CD4-positive, alpha-beta memory T cell (primary cell): ENCODE measurements around the gene EMC7. TPM values are rescaled to one million over a fixed set of nuclear protein-coding genes. Genes with fewer than 3 reads are reported as not detected.
"Not testable (repeated sequence)": the region's sequence is repeated elsewhere in the genome, so short reads cannot be mapped to it uniquely, and the experiment has no call there.

Experiments
- CTCF ChIA-PET: fragments of 350-600 bp; sonication (Branson Sonifier 250); formaldehyde crosslinking; loops from one replicate; lab custom pipeline; 2021; ENCODE audit warnings: inconsistent platforms; ENCODE audit not compliant: partially characterized antibody; lab: Charles Lee
- POLR2A ChIA-PET: fragments of 350-600 bp; sonication (Branson Sonifier 250); formaldehyde crosslinking; loops from one replicate; lab custom pipeline; 2021; ENCODE audit not compliant: partially characterized antibody; lab: Charles Lee
- DNase-seq, 5 donors: peaks; one replicate each; pipeline versions ENCODE4 v3.0.0 to v3.0.0-alpha.2; 2020 to 2022; ENCODE audit warnings: mixed read lengths in 1 of 5
- H3K27ac ChIP-seq: one replicate; pipeline ENCODE4 v1.7.0; 2013; ENCODE audit warnings: low read depth, low read length
- H3K27me3 ChIP-seq: 2 replicates; pipeline ENCODE4 v1.7.0; 2013; ENCODE audit warnings: mild to moderate bottlenecking, low read length, moderate library complexity; ENCODE audit not compliant: insufficient read depth
- H3K36me3 ChIP-seq: 2 replicates; pipeline ENCODE4 v1.7.0; 2013; ENCODE audit warnings: mild to moderate bottlenecking, low read length, moderate library complexity; ENCODE audit not compliant: insufficient read depth
- H3K4me1 ChIP-seq: 2 replicates; pipeline ENCODE4 v1.7.0; 2013; ENCODE audit warnings: mild to moderate bottlenecking, low read length, moderate library complexity; ENCODE audit not compliant: insufficient read depth
- H3K4me3 ChIP-seq, 2 donors: one replicate each; pipeline ENCODE4 v1.7.0; 2013; ENCODE audit warnings: low read length in 2 of 2, mild to moderate bottlenecking in 1 of 2
- H3K9me3 ChIP-seq, 2 donors: one replicate each; pipeline ENCODE4 v1.7.0; 2013; ENCODE audit warnings: low read length in 2 of 2, control low read depth in 1 of 2; ENCODE audit not compliant: control insufficient read depth in 1 of 2
- H3K27ac Mint-ChIP-seq, 7 donors: one replicate each; pipeline ENCODE4 v1.8.0; 2020 to 2021; ENCODE audit warnings: mixed read lengths in 7 of 7, mild to moderate bottlenecking in 6 of 7, inconsistent platforms in 3 of 7, moderate library complexity in 3 of 7
- H3K27me3 Mint-ChIP-seq, 2 donors: one replicate each; pipeline ENCODE4 v1.8.0; 2020 to 2021; ENCODE audit warnings: mixed read lengths in 2 of 2
- H3K36me3 Mint-ChIP-seq, 2 donors: one replicate each; pipeline ENCODE4 v1.8.0; 2020 to 2021; ENCODE audit warnings: mixed read lengths in 2 of 2, inconsistent platforms in 1 of 2, mild to moderate bottlenecking in 1 of 2
- H3K4me1 Mint-ChIP-seq, 4 donors: one replicate each; pipeline ENCODE4 v1.8.0; 2020 to 2021; ENCODE audit warnings: mixed read lengths in 4 of 4, mild to moderate bottlenecking in 1 of 4
- H3K4me3 Mint-ChIP-seq, 8 donors: one replicate each; pipeline ENCODE4 v1.8.0; 2020 to 2021; ENCODE audit warnings: mixed read lengths in 8 of 8, mild to moderate bottlenecking in 7 of 8, moderate library complexity in 6 of 8, inconsistent platforms in 3 of 8
- H3K9me3 Mint-ChIP-seq, 8 donors: one replicate each; pipeline ENCODE4 v1.8.0; 2020 to 2021; ENCODE audit warnings: mixed read lengths in 8 of 8, mild to moderate bottlenecking in 5 of 8, inconsistent platforms in 3 of 8, moderate library complexity in 1 of 8
- intact Hi-C: fragments of 100-400 bp; cut with micrococcal nuclease; formaldehyde crosslinking; loops from one replicate; pipeline ENCODE4 v1.15.1; 2023
- polyA plus RNA-seq, 2 donors: library from polyadenylated mRNA; unstranded; fragments of 300-500 nt; fragmentation: Illumina TruSeq; gene quantifications; one replicate each; pipeline ENCODE4 v1.2.3, GENCODE V29; 2021
- total RNA-seq, 2 experiments: library from RNA; stranded (reverse); gene quantifications; one replicate each; pipeline ENCODE4 v1.2.3, GENCODE V29; 2021

EMC7 gene
- total and polyA plus RNA-seq, 4 experiments from 2014 or later: 38.3 to 167 (median 81.3) TPM

GRCh38 chr15:34050385-34050784 is 51.3 kb downstream of the EMC7 start:
- DNase-seq, H3K4me3 Mint-ChIP-seq, H3K27ac ChIP-seq, H3K36me3 ChIP-seq, H3K4me1 ChIP-seq, H3K4me3 ChIP-seq, H3K4me1 Mint-ChIP-seq, H3K27me3 Mint-ChIP-seq, H3K9me3 ChIP-seq, H3K27ac Mint-ChIP-seq, H3K27me3 ChIP-seq, POLR2A ChIA-PET, intact Hi-C loops: not testable (repeated sequence)
- H3K9me3 Mint-ChIP-seq: peaks cover 2 to 32% (median 26%) of the 10 kb centered on the region in 8 donors
- peaks cover 14 to 21% of the 10 kb centered on the region in 2 donors for H3K36me3 Mint-ChIP-seq
- CTCF ChIA-PET: interaction anchor here (0.9 kb wide), 1 partner anchor 10 kb away, joined by 3 read pairs; no protein-coding TSS in a partner anchor

- H3K27me3 ChIP-seq: no peaks in the 10 kb centered on the region
- no peaks in the 10 kb centered on the region for H3K4me1 Mint-ChIP-seq
- intact Hi-C loops: no loop called here
- H3K4me1 ChIP-seq: no peaks in the 10 kb centered on the region
- ChIA-PET CTCF (no interaction called here), POLR2A (no interaction called here)
- H3K27ac ChIP-seq: no peak overlapping the region
- peak overlapping the region in 1 of 7 donors; percentile 17 for H3K27ac Mint-ChIP-seq
- no peak overlapping the region for H3K4me3 ChIP-seq
- peaks cover 14 to 21% of the 10 kb centered on the region in 2 donors for H3K36me3 Mint-ChIP-seq
- H3K36me3 ChIP-seq: no peaks in the 10 kb centered on the region
- H3K9me3 ChIP-seq: no peaks in the 10 kb centered on the region
- no peak overlapping the region for H3K4me3 Mint-ChIP-seq
- H3K9me3 Mint-ChIP-seq: peaks cover 2 to 32% (median 26%) of the 10 kb centered on the region in 8 donors
- DNase-seq: no peak
- H3K27me3 Mint-ChIP-seq: peaks cover 0 to 6% of the 10 kb centered on the region in 2 donors
Observed at GRCh38 chr15:34049112-34049511, 52.5 kb downstream of the EMC7 start.

- Histone ChIP-seq H3K9me3 (no peaks in the 10 kb centered on the region), H3K4me1 (no peaks in the 10 kb centered on the region), H3K27ac (no peak overlapping the region), H3K4me3 (no peak overlapping the region), H3K27me3 (no peaks in the 10 kb centered on the region), H3K36me3 (no peaks in the 10 kb centered on the region)
- Mint-ChIP-seq H3K36me3 (peaks cover 14 to 21% of the 10 kb centered on the region in 2 donors), H3K27me3 (peaks cover 0 to 6% of the 10 kb centered on the region in 2 donors), H3K9me3 (peaks cover 2 to 32% (median 26%) of the 10 kb centered on the region in 8 donors), H3K27ac (no peak overlapping the region), H3K4me3 (no peak overlapping the region), H3K4me1 (peaks cover 0 to 4% (median 0%) of the 10 kb centered on the region in 4 donors)
- CTCF ChIA-PET: no interaction called here
- DNase-seq: no peak
- POLR2A ChIA-PET: interaction anchor here (0.6 kb wide), 1 partner anchor 321 kb away, joined by 3 read pairs; no protein-coding TSS in a partner anchor
- intact Hi-C loops: no loop called here
Observed at GRCh38 chr15:34047893-34048775, 53.5 kb downstream of the EMC7 start.

GRCh38 chr15:34046471-34047145 is 55.1 kb downstream of the EMC7 start:
- Histone ChIP-seq H3K9me3 (no peaks in the 10 kb centered on the region), H3K27ac (no peak overlapping the region), H3K4me1 (no peaks in the 10 kb centered on the region), H3K27me3 (no peaks in the 10 kb centered on the region), H3K4me3 (no peak overlapping the region), H3K36me3 (no peaks in the 10 kb centered on the region)
- no peak for DNase-seq
- Mint-ChIP-seq H3K4me3 (no peak overlapping the region), H3K27ac (no peak overlapping the region), H3K27me3 (peaks cover 0 to 6% of the 10 kb centered on the region in 2 donors), H3K9me3 (peaks cover 2 to 26% (median 22%) of the 10 kb centered on the region in 8 donors), H3K4me1 (peaks cover 0 to 4% (median 0%) of the 10 kb centered on the region in 4 donors), H3K36me3 (peaks cover 14 to 15% of the 10 kb centered on the region in 2 donors)
- CTCF ChIA-PET: interaction anchor here (1.2 kb wide), 1 partner anchor 15 kb away, joined by 6 read pairs; no protein-coding TSS in a partner anchor
- intact Hi-C loops: no loop called here
- POLR2A ChIA-PET: no interaction called here

- H3K27ac ChIP-seq: no peak overlapping the region
- no peak overlapping the region for H3K27ac Mint-ChIP-seq
- ChIA-PET POLR2A (interaction anchor here (0.6 kb wide), 1 partner anchor 756 kb away, joined by 3 read pairs; no protein-coding TSS in a partner anchor), CTCF (interaction anchor here (1.1 kb wide), 1 partner anchor 18 kb away, joined by 6 read pairs; no protein-coding TSS in a partner anchor)
- H3K4me3 ChIP-seq: no peak overlapping the region
- no peaks in the 10 kb centered on the region for H3K27me3 ChIP-seq
- H3K9me3 Mint-ChIP-seq: peaks cover 0 to 2% (median 0%) of the 10 kb centered on the region in 8 donors
- no peak for DNase-seq
- H3K4me3 Mint-ChIP-seq: no peak overlapping the region
- H3K9me3 ChIP-seq: no peaks in the 10 kb centered on the region
- H3K4me1 Mint-ChIP-seq: peaks cover 6 to 16% (median 10%) of the 10 kb centered on the region in 4 donors
- intact Hi-C loops: no loop called here
- peaks cover 8% of the 10 kb centered on the region for H3K4me1 ChIP-seq
- peaks cover 0 to 1% of the 10 kb centered on the region in 2 donors for H3K36me3 Mint-ChIP-seq
- H3K27me3 Mint-ChIP-seq: no peaks in the 10 kb centered on the region
- H3K36me3 ChIP-seq: no peaks in the 10 kb centered on the region
Observed at GRCh38 chr15:34043813-34044212, 57.8 kb downstream of the EMC7 start.

- peaks cover 0 to 1% of the 10 kb centered on the region in 2 donors for H3K36me3 Mint-ChIP-seq
- no peaks in the 10 kb centered on the region for H3K27me3 ChIP-seq
- H3K4me3 Mint-ChIP-seq: no peak overlapping the region
- DNase-seq: no peak
- intact Hi-C loops: no loop called here
- ChIA-PET POLR2A (interaction anchor here (0.6 kb wide), 2 partner anchors 757 to 1422 kb away, joined by 3 read pairs; no protein-coding TSS in a partner anchor), CTCF (interaction anchor here (1.1 kb wide), 1 partner anchor 18 kb away, joined by 6 read pairs; no protein-coding TSS in a partner anchor)
- H3K4me1 Mint-ChIP-seq: peaks cover 6 to 16% (median 10%) of the 10 kb centered on the region in 4 donors
- no peak overlapping the region for H3K27ac ChIP-seq
- no peak overlapping the region for H3K27ac Mint-ChIP-seq
- no peaks in the 10 kb centered on the region for H3K36me3 ChIP-seq
- no peaks in the 10 kb centered on the region for H3K27me3 Mint-ChIP-seq
- H3K4me1 ChIP-seq: peaks cover 8% of the 10 kb centered on the region
- H3K9me3 ChIP-seq: no peaks in the 10 kb centered on the region
- H3K9me3 Mint-ChIP-seq: no peaks in the 10 kb centered on the region
- no peak overlapping the region for H3K4me3 ChIP-seq
Observed at GRCh38 chr15:34043391-34043790, 58.3 kb downstream of the EMC7 start.
